ENCODE measurements around the gene IL15RA.

The IL15RA gene

GRCh38 chr10:6017781-6018354 lies 40.5 kb upstream of the IL15RA start:
- no peaks in the 10 kb centered on the region for H3K79me2 ChIP-seq
- no peak overlapping the region for H3K4me2 ChIP-seq (ENCODE audit: low read length)
- no peaks in the 10 kb centered on the region for H3K36me3 ChIP-seq (ENCODE audit: control insufficient read depth, insufficient read depth, low read length)
- H3K27me3 ChIP-seq (ENCODE audit: control insufficient read depth, insufficient read depth, low read length): no peaks in the 10 kb centered on the region
- TF ChIP-seq CTCF (IDR thresholded peaks at IDR 0.05): no peak
- no peaks in the 10 kb centered on the region for H3K9me3 ChIP-seq (ENCODE audit: control insufficient read depth, low read length)
- H3K9ac ChIP-seq: no peak overlapping the region
- H3K4me3 ChIP-seq (ENCODE audit: low read depth, low read length): no peak overlapping the region
- no peak overlapping the region for H2AFZ ChIP-seq
- H3K27ac ChIP-seq: no peak overlapping the region
- H3K4me1 ChIP-seq: peaks cover 6% of the 10 kb centered on the region

- H2AFZ ChIP-seq: no peak overlapping the region
- H3K4me2 ChIP-seq (ENCODE audit: low read length): no peak overlapping the region
- no peaks in the 10 kb centered on the region for H3K36me3 ChIP-seq (ENCODE audit: control insufficient read depth, insufficient read depth, low read length)
- H3K9ac ChIP-seq: no peak overlapping the region
- H3K9me3 ChIP-seq (ENCODE audit: control insufficient read depth, low read length): no peaks in the 10 kb centered on the region
- no peaks in the 10 kb centered on the region for H3K27me3 ChIP-seq (ENCODE audit: control insufficient read depth, insufficient read depth, low read length)
- H3K27ac ChIP-seq: no peak overlapping the region
- no peaks in the 10 kb centered on the region for H3K4me1 ChIP-seq
- H3K79me2 ChIP-seq: no peaks in the 10 kb centered on the region
- peak; percentile 70 for TF ChIP-seq CTCF (IDR thresholded peaks at IDR 0.05)
- H3K4me3 ChIP-seq (ENCODE audit: low read depth, low read length): no peak overlapping the region
These were observed 37.0 kb upstream of the IL15RA start for GRCh38 chr10:6014241-6014761.

- H3K4me3 ChIP-seq (ENCODE audit: low read depth, low read length): no peak overlapping the region
- no peak overlapping the region for H2AFZ ChIP-seq
- H3K27me3 ChIP-seq (ENCODE audit: control insufficient read depth, insufficient read depth, low read length): no peaks in the 10 kb centered on the region
- no peak overlapping the region for H3K27ac ChIP-seq
- H3K9ac ChIP-seq: no peak overlapping the region
- TF ChIP-seq CTCF (IDR thresholded peaks at IDR 0.05): no peak
- H3K36me3 ChIP-seq (ENCODE audit: control insufficient read depth, insufficient read depth, low read length): no peaks in the 10 kb centered on the region
- no peaks in the 10 kb centered on the region for H3K79me2 ChIP-seq
- H3K4me1 ChIP-seq: no peaks in the 10 kb centered on the region
- no peak overlapping the region for H3K4me2 ChIP-seq (ENCODE audit: low read length)
- no peaks in the 10 kb centered on the region for H3K9me3 ChIP-seq (ENCODE audit: control insufficient read depth, low read length)
These were observed 36.3 kb upstream of the IL15RA start for GRCh38 chr10:6013413-6014192.

GRCh38 chr10:6012121-6012905 lies 35.0 kb upstream of the IL15RA start:
- Histone ChIP-seq H3K9ac (no peak overlapping the region), H3K4me1 (no peaks in the 10 kb centered on the region), H3K9me3 (ENCODE audit: control insufficient read depth, low read length) (no peaks in the 10 kb centered on the region), H2AFZ (no peak overlapping the region), H3K79me2 (no peaks in the 10 kb centered on the region), H3K4me2 (ENCODE audit: low read length) (no peak overlapping the region), H3K27ac (no peak overlapping the region), H3K27me3 (ENCODE audit: control insufficient read depth, insufficient read depth, low read length) (no peaks in the 10 kb centered on the region), H3K36me3 (ENCODE audit: control insufficient read depth, insufficient read depth, low read length) (no peaks in the 10 kb centered on the region), H3K4me3 (ENCODE audit: low read depth, low read length) (no peak overlapping the region)
- no peak for TF ChIP-seq CTCF (IDR thresholded peaks at IDR 0.05)
